CD4-positive, alpha-beta T cell (primary cell): ENCODE results near the gene NAT10. TPM values are rescaled to one million over a fixed set of nuclear protein-coding genes. Genes with fewer than 3 reads are reported as not detected.

ENCODE experiments used
- ATAC-seq: fragments of 200-7000 bp; cut with Tn5 transposase; one replicate; pipeline ENCODE4 v1.10.0; 2022; ENCODE audit warnings: mild to moderate bottlenecking; ENCODE audit not compliant: poor library complexity
- CTCF ChIA-PET: fragments of 350-600 bp; sonication (Branson Sonifier 250); formaldehyde crosslinking; loops from one replicate; lab custom pipeline; 2021; ENCODE audit warnings: antibody characterized with exemption, inconsistent platforms; lab: Charles Lee
- POLR2A ChIA-PET: fragments of 350-600 bp; sonication (Branson Sonifier 250); formaldehyde crosslinking; loops from one replicate; lab custom pipeline; 2021; ENCODE audit warnings: antibody characterized with exemption, inconsistent platforms; lab: Charles Lee
- DNase-seq, 14 experiments: peaks; one replicate each; pipeline ENCODE4 v3.0.0-alpha.2; 2013 to 2020; ENCODE audit warnings: mixed read lengths in 2 of 14
- H3K27ac ChIP-seq, 2 donors: one replicate each; pipeline versions ENCODE4 v1.5.1 to v1.7.0; 2013; ENCODE audit warnings: low read length in 2 of 2, low read depth in 1 of 2, mild to moderate bottlenecking in 1 of 2
- H3K27me3 ChIP-seq, 2 experiments: 1 replicate in 1 of 2; 2 replicates in 1 of 2; pipeline versions ENCODE4 v1.6.1 to v1.7.0; 2013; ENCODE audit warnings: low read length in 2 of 2, control low read depth in 1 of 2, mild to moderate bottlenecking in 1 of 2, moderate library complexity in 1 of 2; ENCODE audit not compliant: insufficient read depth in 2 of 2, control insufficient read depth in 1 of 2
- H3K36me3 ChIP-seq: one replicate; pipeline ENCODE4 v1.6.1; 2013; ENCODE audit warnings: low read length, control low read depth; ENCODE audit not compliant: insufficient read depth
- H3K4me1 ChIP-seq: one replicate; pipeline ENCODE4 v1.6.1; 2013; ENCODE audit warnings: low read length, control low read depth; ENCODE audit not compliant: insufficient read depth
- H3K4me3 ChIP-seq: one replicate; pipeline ENCODE4 v1.5.1; 2013; ENCODE audit warnings: mild to moderate bottlenecking, low read length, moderate library complexity
- H3K9me3 ChIP-seq, 2 experiments: 1 replicate in 1 of 2; 2 replicates in 1 of 2; pipeline versions ENCODE4 v1.6.1 to v1.7.0; 2013; ENCODE audit warnings: low read length in 2 of 2, mild to moderate bottlenecking in 2 of 2, control low read depth in 1 of 2, moderate library complexity in 1 of 2; ENCODE audit not compliant: control insufficient read depth in 1 of 2, insufficient read depth in 1 of 2
- H3K27ac Mint-ChIP-seq: one replicate; pipeline ENCODE4 v1.8.0; 2020; ENCODE audit warnings: mixed read lengths
- H3K27me3 Mint-ChIP-seq: one replicate; pipeline ENCODE4 v1.8.0; 2021; ENCODE audit warnings: mixed read lengths
- H3K36me3 Mint-ChIP-seq: one replicate; pipeline ENCODE4 v1.8.0; 2021; ENCODE audit warnings: low read depth, mixed read lengths
- H3K4me1 Mint-ChIP-seq: one replicate; pipeline ENCODE4 v1.8.0; 2021; ENCODE audit warnings: low read depth, mixed read lengths
- H3K4me3 Mint-ChIP-seq: one replicate; pipeline ENCODE4 v1.8.0; 2020; ENCODE audit warnings: mild to moderate bottlenecking, mixed read lengths
- H3K9me3 Mint-ChIP-seq: one replicate; pipeline ENCODE4 v1.8.0; 2020; ENCODE audit warnings: mixed read lengths
- intact Hi-C, 2 experiments: fragments of 100-400 bp; cut with DNase I in 1 of 2; cut with micrococcal nuclease in 1 of 2; formaldehyde crosslinking; loops; one replicate each; pipeline versions ENCODE4 v1.15.1 to v1.9.0; 2023 to 2025; cut with DNase I, micrococcal nuclease
- total RNA-seq, 174 experiments: library from RNA in 2 of 174; stranded (reverse) in 2 of 174; gene quantifications; one replicate each; pipeline ENCODE4 v1.2.3 and lab custom pipeline; 2021 to 2026
- TF ChIP-seq, protein P1 (sequence below): fragments of 200-600 bp; IDR thresholded peaks from one replicate; pipeline ENCODE4 v1.8.0; 2022; ENCODE audit warnings: antibody characterized with exemption, mild to moderate bottlenecking

Gene NAT10
- total RNA-seq, 2 experiments from 2014 or later: 50.1 to 55.6 TPM

DNA sequence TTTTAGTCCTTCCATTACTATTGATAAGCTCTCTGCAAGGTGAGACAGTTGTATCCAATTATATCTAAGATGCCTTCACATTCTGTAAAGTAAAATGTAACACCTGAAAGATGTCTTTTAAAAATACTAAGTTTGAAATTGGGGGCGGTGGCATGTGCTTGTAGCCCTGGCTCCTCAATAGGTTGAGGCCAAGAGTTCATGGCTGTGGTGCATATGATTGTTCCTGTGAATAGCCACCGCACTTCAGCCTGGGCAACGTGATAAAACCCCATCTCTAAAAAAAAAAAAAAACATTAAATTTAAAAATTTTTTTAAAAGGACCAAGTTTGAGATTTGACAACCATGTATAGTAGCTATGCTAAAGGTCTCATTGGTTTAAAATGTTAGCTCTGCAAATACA, 33.4 kb upstream of the NAT10 start:
- H3K4me3 Mint-ChIP-seq: no peak overlapping the region

GRCh38 chr11:34072832-34073231, 32.6 kb upstream of the NAT10 start:
- H3K27ac ChIP-seq: no peak overlapping the region
- Mint-ChIP-seq H3K4me1 (peaks cover 66% of the 10 kb centered on the region), H3K4me3 (no peak overlapping the region), H3K9me3 (no peaks in the 10 kb centered on the region), H3K27me3 (no peaks in the 10 kb centered on the region), H3K36me3 (peaks cover 83% of the 10 kb centered on the region), H3K27ac (peak overlapping the region; percentile 67)
- no peak for ATAC-seq
- no peak overlapping the region for H3K4me3 ChIP-seq
- ChIA-PET POLR2A (interaction anchor here (0.6 kb wide), 1 partner anchor 386 kb away, joined by 3 read pairs; no protein-coding TSS in a partner anchor), CTCF (no interaction called here)
- no peaks in the 10 kb centered on the region for H3K9me3 ChIP-seq
- peaks cover 63% of the 10 kb centered on the region for H3K36me3 ChIP-seq
- H3K4me1 ChIP-seq: peaks cover 21% of the 10 kb centered on the region
- TF ChIP-seq, protein P1, sequence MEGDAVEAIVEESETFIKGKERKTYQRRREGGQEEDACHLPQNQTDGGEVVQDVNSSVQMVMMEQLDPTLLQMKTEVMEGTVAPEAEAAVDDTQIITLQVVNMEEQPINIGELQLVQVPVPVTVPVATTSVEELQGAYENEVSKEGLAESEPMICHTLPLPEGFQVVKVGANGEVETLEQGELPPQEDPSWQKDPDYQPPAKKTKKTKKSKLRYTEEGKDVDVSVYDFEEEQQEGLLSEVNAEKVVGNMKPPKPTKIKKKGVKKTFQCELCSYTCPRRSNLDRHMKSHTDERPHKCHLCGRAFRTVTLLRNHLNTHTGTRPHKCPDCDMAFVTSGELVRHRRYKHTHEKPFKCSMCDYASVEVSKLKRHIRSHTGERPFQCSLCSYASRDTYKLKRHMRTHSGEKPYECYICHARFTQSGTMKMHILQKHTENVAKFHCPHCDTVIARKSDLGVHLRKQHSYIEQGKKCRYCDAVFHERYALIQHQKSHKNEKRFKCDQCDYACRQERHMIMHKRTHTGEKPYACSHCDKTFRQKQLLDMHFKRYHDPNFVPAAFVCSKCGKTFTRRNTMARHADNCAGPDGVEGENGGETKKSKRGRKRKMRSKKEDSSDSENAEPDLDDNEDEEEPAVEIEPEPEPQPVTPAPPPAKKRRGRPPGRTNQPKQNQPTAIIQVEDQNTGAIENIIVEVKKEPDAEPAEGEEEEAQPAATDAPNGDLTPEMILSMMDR: no peak
- no peaks in the 10 kb centered on the region for H3K27me3 ChIP-seq
- intact Hi-C loops: loop anchor here (5.0 kb wide), 2 partner anchors 34 to 76 kb away; partner anchors contain the start of gene NAT10 (in 1 of the 2)
- no peak for DNase-seq

More for the DNA sequence above, 33.4 kb upstream of the NAT10 start:
- ChIA-PET POLR2A (interaction anchor here (0.6 to 0.7 kb wide), 2 partner anchors 15 to 387 kb away, joined by 3 read pairs; no protein-coding TSS in a partner anchor), CTCF (interaction anchor here (0.7 kb wide), 1 partner anchor 9 kb away, joined by 3 read pairs; no protein-coding TSS in a partner anchor)
- Mint-ChIP-seq H3K27me3 (no peaks in the 10 kb centered on the region), H3K27ac (peak overlapping the region; percentile 67), H3K4me1 (peaks cover 71% of the 10 kb centered on the region), H3K36me3 (peaks cover 81% of the 10 kb centered on the region), H3K9me3 (no peaks in the 10 kb centered on the region)
- Histone ChIP-seq H3K9me3 (no peaks in the 10 kb centered on the region), H3K27me3 (no peaks in the 10 kb centered on the region), H3K36me3 (peaks cover 56% of the 10 kb centered on the region), H3K4me3 (no peak overlapping the region), H3K27ac (no peak overlapping the region), H3K4me1 (peaks cover 28% of the 10 kb centered on the region)
- TF ChIP-seq, protein P1: no peak
- no peak for ATAC-seq
- DNase-seq: no peak
- intact Hi-C loops: loop anchor here (5.0 kb wide), 2 partner anchors 35 to 75 kb away; partner anchors contain the start of gene NAT10 (in 1 of the 2)

- Histone ChIP-seq H3K27ac (no peak overlapping the region), H3K27me3 (no peaks in the 10 kb centered on the region), H3K4me3 (no peak overlapping the region), H3K4me1 (peaks cover 16% of the 10 kb centered on the region), H3K9me3 (no peaks in the 10 kb centered on the region), H3K36me3 (peaks cover 79% of the 10 kb centered on the region)
- no peak for ATAC-seq
- no peak for DNase-seq
- POLR2A ChIA-PET: interaction anchor here (1.0 to 1.3 kb wide), 2 partner anchors 16 to 23 kb away, joined by 4 read pairs; no protein-coding TSS in a partner anchor
- Mint-ChIP-seq H3K9me3 (no peaks in the 10 kb centered on the region), H3K4me3 (no peak overlapping the region), H3K27me3 (no peaks in the 10 kb centered on the region), H3K4me1 (peaks cover 65% of the 10 kb centered on the region), H3K27ac (peak overlapping the region; percentile 67), H3K36me3 (peaks cover 90% of the 10 kb centered on the region)
- CTCF ChIA-PET: interaction anchor here (0.8 to 1.3 kb wide), 3 partner anchors 8 to 14 kb away, joined by 3 read pairs; no protein-coding TSS in a partner anchor
- intact Hi-C loops: loop anchor here (5.0 kb wide), 2 partner anchors 33 to 77 kb away; partner anchors contain the start of gene NAT10 (in 1 of the 2)
- TF ChIP-seq, protein P1: no peak
These were observed 31.0 kb upstream of the NAT10 start for GRCh38 chr11:34074391-34074790.
